H1 (cell line): ENCODE measurements around the gene CELA1. TPM values are rescaled to one million over a fixed set of nuclear protein-coding genes. Genes with fewer than 3 reads are reported as not detected.

Experiments used
- polyA plus RNA-seq, 7 experiments: library from polyadenylated mRNA; depleted of rRNA in 3 of 7; stranded (reverse) in 5 of 7; unstranded in 2 of 7; fragments of >200 nt in 5 of 7; fragments of 200-250 nt in 2 of 7; gene quantifications; 1 replicate in 5 of 7; 2 replicates in 1 of 7; 4 replicates in 1 of 7; pipeline versions ENCODE4 v1.2.1 to v1.2.3, GENCODE V29; 2011 to 2013; ENCODE audit warnings: missing spikeins in 2 of 7, mixed read lengths in 2 of 7
- total RNA-seq: library from RNA; stranded (reverse); fragmentation: NEBNext Ultra II Directional; extraction: Animal tissue kit (Norgen Biotek cat#: 25700); gene quantifications from 2 replicates; pipeline ENCODE4 v1.2.1, GENCODE V29; 2021
- TF ChIP-seq, protein P1 (sequence below): fragments of 300-600 bp; sonication (generic); IDR thresholded peaks from 2 replicates; pipeline ENCODE4 v1.7.1; 2012; ENCODE audit warnings: low read length, moderate library complexity, mild to moderate bottlenecking, inconsistent platforms; ENCODE audit not compliant: insufficient replicate concordance
- TF ChIP-seq, protein P2 (sequence below): IDR thresholded peaks from 2 replicates; pipeline ENCODE4 v1.6.1; 2012; ENCODE audit warnings: inconsistent platforms
- TF ChIP-seq, protein P3 (sequence below): IDR thresholded peaks from 2 replicates; pipeline ENCODE4 v1.6.1; 2012; ENCODE audit warnings: inconsistent platforms

CELA1 gene
- total and polyA plus RNA-seq, 2 of the 8 experiments (the other 6 are each of a cell fraction or from before 2014, with no cell fraction given): 0.09 TPM; not detected in 1

DNA sequence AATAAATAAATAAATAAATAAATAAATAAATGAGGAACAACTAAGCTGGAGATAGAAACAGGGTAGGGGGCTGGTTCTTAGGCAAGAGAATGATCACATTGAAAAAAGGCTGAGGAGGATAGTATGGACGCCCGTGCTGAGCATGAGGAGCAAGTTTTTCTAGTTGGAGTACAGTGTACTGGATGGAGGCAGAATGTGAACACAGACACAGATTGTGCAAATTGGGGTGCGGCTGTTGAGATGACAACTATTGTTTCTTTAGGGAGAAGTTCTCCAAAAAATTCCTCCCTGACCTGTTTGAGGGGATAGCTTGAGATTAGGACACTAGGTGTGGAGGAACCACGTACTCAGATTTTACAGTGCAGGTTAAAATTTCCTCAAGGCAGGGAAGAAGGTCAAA, 21.5 kb downstream of the CELA1 start (continued):
- TF ChIP-seq, protein P1, sequence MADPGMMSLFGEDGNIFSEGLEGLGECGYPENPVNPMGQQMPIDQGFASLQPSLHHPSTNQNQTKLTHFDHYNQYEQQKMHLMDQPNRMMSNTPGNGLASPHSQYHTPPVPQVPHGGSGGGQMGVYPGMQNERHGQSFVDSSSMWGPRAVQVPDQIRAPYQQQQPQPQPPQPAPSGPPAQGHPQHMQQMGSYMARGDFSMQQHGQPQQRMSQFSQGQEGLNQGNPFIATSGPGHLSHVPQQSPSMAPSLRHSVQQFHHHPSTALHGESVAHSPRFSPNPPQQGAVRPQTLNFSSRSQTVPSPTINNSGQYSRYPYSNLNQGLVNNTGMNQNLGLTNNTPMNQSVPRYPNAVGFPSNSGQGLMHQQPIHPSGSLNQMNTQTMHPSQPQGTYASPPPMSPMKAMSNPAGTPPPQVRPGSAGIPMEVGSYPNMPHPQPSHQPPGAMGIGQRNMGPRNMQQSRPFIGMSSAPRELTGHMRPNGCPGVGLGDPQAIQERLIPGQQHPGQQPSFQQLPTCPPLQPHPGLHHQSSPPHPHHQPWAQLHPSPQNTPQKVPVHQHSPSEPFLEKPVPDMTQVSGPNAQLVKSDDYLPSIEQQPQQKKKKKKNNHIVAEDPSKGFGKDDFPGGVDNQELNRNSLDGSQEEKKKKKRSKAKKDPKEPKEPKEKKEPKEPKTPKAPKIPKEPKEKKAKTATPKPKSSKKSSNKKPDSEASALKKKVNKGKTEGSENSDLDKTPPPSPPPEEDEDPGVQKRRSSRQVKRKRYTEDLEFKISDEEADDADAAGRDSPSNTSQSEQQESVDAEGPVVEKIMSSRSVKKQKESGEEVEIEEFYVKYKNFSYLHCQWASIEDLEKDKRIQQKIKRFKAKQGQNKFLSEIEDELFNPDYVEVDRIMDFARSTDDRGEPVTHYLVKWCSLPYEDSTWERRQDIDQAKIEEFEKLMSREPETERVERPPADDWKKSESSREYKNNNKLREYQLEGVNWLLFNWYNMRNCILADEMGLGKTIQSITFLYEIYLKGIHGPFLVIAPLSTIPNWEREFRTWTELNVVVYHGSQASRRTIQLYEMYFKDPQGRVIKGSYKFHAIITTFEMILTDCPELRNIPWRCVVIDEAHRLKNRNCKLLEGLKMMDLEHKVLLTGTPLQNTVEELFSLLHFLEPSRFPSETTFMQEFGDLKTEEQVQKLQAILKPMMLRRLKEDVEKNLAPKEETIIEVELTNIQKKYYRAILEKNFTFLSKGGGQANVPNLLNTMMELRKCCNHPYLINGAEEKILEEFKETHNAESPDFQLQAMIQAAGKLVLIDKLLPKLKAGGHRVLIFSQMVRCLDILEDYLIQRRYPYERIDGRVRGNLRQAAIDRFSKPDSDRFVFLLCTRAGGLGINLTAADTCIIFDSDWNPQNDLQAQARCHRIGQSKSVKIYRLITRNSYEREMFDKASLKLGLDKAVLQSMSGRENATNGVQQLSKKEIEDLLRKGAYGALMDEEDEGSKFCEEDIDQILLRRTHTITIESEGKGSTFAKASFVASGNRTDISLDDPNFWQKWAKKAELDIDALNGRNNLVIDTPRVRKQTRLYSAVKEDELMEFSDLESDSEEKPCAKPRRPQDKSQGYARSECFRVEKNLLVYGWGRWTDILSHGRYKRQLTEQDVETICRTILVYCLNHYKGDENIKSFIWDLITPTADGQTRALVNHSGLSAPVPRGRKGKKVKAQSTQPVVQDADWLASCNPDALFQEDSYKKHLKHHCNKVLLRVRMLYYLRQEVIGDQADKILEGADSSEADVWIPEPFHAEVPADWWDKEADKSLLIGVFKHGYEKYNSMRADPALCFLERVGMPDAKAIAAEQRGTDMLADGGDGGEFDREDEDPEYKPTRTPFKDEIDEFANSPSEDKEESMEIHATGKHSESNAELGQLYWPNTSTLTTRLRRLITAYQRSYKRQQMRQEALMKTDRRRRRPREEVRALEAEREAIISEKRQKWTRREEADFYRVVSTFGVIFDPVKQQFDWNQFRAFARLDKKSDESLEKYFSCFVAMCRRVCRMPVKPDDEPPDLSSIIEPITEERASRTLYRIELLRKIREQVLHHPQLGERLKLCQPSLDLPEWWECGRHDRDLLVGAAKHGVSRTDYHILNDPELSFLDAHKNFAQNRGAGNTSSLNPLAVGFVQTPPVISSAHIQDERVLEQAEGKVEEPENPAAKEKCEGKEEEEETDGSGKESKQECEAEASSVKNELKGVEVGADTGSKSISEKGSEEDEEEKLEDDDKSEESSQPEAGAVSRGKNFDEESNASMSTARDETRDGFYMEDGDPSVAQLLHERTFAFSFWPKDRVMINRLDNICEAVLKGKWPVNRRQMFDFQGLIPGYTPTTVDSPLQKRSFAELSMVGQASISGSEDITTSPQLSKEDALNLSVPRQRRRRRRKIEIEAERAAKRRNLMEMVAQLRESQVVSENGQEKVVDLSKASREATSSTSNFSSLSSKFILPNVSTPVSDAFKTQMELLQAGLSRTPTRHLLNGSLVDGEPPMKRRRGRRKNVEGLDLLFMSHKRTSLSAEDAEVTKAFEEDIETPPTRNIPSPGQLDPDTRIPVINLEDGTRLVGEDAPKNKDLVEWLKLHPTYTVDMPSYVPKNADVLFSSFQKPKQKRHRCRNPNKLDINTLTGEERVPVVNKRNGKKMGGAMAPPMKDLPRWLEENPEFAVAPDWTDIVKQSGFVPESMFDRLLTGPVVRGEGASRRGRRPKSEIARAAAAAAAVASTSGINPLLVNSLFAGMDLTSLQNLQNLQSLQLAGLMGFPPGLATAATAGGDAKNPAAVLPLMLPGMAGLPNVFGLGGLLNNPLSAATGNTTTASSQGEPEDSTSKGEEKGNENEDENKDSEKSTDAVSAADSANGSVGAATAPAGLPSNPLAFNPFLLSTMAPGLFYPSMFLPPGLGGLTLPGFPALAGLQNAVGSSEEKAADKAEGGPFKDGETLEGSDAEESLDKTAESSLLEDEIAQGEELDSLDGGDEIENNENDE: no peak
- TF ChIP-seq, protein P2, sequence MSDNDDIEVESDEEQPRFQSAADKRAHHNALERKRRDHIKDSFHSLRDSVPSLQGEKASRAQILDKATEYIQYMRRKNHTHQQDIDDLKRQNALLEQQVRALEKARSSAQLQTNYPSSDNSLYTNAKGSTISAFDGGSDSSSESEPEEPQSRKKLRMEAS: no peak
- TF ChIP-seq, protein P3, sequence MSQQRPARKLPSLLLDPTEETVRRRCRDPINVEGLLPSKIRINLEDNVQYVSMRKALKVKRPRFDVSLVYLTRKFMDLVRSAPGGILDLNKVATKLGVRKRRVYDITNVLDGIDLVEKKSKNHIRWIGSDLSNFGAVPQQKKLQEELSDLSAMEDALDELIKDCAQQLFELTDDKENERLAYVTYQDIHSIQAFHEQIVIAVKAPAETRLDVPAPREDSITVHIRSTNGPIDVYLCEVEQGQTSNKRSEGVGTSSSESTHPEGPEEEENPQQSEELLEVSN: no peak
